HepG2 (cell line): Measurements from ENCODE around the gene TMEM258. TPM values are rescaled to one million over a fixed set of nuclear protein-coding genes. Genes with fewer than 3 reads are reported as not detected.

ENCODE experiments used
- ATAC-seq: fragments of 200-7000 bp; cut with Tn5 transposase; 3 replicates; pipeline ENCODE4 v1.9.1; 2020; ENCODE audit warnings: mild to moderate bottlenecking, moderate library complexity
- BruUV-seq: library from RNA; stranded (reverse); fragments of 400-500 nt; replicated peaks from 2 replicates; lab custom pipeline; 2021; lab: Mats Ljungman, UMichigan
- CTCF ChIA-PET: fragments of 300-600 bp; formaldehyde crosslinking; extraction: SDS; loops from one replicate; lab custom pipeline; 2021; ENCODE audit warnings: low total read pairs, inconsistent platforms, low intra/inter-chr PET ratio; lab: Yijun Ruan, JAX
- POLR2A ChIA-PET: fragments of 350-600 bp; sonication (Branson Sonifier 250); formaldehyde crosslinking; loops from one replicate; lab custom pipeline; 2020; ENCODE audit warnings: antibody characterized with exemption, inconsistent platforms; lab: Yijun Ruan, JAX
- DNase-seq: peaks from one replicate; pipeline ENCODE4 v3.0.0-alpha.2; 2015; ENCODE audit warnings: low spot score
- FAIRE-seq: peaks from 3 replicates; lab custom pipeline; 2011; peaks lifted over from hg19 to GRCh38; lab: Jason Lieb, UNC
- H2AFZ ChIP-seq: one replicate; pipeline ENCODE4 v1.6.1; 2011; ENCODE audit warnings: low read length, inconsistent platforms
- H3K27ac ChIP-seq: fragments of 300-600 bp; 3 replicates; pipeline ENCODE4 v1.8.0; 2011; ENCODE audit warnings: mixed run types, mild to moderate bottlenecking, mixed read lengths, low read length, inconsistent platforms; ENCODE audit not compliant: insufficient read depth; ENCODE audit errors: extremely low read length
- H3K27me3 ChIP-seq, 2 experiments: fragments of 200-600 bp in 1 of 2; 2 replicates in 1 of 2; 3 replicates in 1 of 2; pipeline versions ENCODE4 v1.6.0 to v1.8.0; 2011; ENCODE audit warnings: low read length in 2 of 2, mild to moderate bottlenecking in 2 of 2, moderate library complexity in 2 of 2, inconsistent platforms in 1 of 2; ENCODE audit not compliant: insufficient read depth in 2 of 2, control insufficient read depth in 1 of 2
- H3K36me3 ChIP-seq, 2 experiments: fragments of 200-600 bp in 1 of 2; replicated peaks in 1 of 2; 2 replicates in 1 of 2; 3 replicates in 1 of 2; pipeline versions ENCODE4 v1.5.1 to v1.8.0; 2011; ENCODE audit warnings: low read length in 2 of 2, inconsistent platforms in 1 of 2; ENCODE audit not compliant: insufficient read depth in 2 of 2, control insufficient read depth in 1 of 2
- H3K4me1 ChIP-seq: 2 replicates; pipeline ENCODE4 v1.5.1; 2012; ENCODE audit warnings: low read length, inconsistent platforms; ENCODE audit not compliant: insufficient read depth
- H3K4me2 ChIP-seq: 2 replicates; pipeline ENCODE4 v1.6.0; 2011; ENCODE audit warnings: low read depth, low read length, inconsistent platforms
- H3K4me3 ChIP-seq, 3 experiments: fragments of 200-600 bp in 1 of 3; sonication (generic), shearing (Covaris generic) in 1 of 3; replicated peaks in 1 of 3; 2 replicates each; pipeline ENCODE4 v1.5.1; 2011 to 2016; ENCODE audit warnings: low read length in 3 of 3, inconsistent platforms in 2 of 3, low read depth in 2 of 3, mild to moderate bottlenecking in 2 of 3, control low read depth in 1 of 3, mixed read lengths in 1 of 3; ENCODE audit not compliant: insufficient read depth in 1 of 3
- H3K79me2 ChIP-seq: one replicate; pipeline ENCODE4 v1.6.1; 2011; ENCODE audit warnings: low read length, inconsistent platforms; ENCODE audit not compliant: insufficient read depth
- H3K9ac ChIP-seq: 2 replicates; pipeline ENCODE4 v1.6.0; 2011; ENCODE audit warnings: mild to moderate bottlenecking, low read depth, low read length, inconsistent platforms; ENCODE audit not compliant: insufficient read depth
- H3K9me3 ChIP-seq: 2 replicates; pipeline ENCODE4 v1.5.1; 2012; ENCODE audit warnings: mild to moderate bottlenecking, low read length
- H4K20me1 ChIP-seq: 2 replicates; pipeline ENCODE4 v1.6.0; 2011; ENCODE audit warnings: inconsistent platforms, mild to moderate bottlenecking, low read length, moderate library complexity; ENCODE audit not compliant: insufficient read depth
- EZH2 ChIP-seq: conservative IDR thresholded peaks from 2 replicates; pipeline ENCODE4 v1.6.1; 2012; ENCODE audit warnings: mild to moderate bottlenecking, low read depth, low read length, moderate library complexity
- FOXO4 ChIP-seq: sonication (generic); formaldehyde crosslinking; conservative IDR thresholded peaks from 2 replicates; pipeline ENCODE4 v1.8.1; 2023; ENCODE audit warnings: missing genetic modification reagents
- HMG20A ChIP-seq: IDR thresholded peaks from 2 replicates; pipeline ENCODE4 v1.6.1; 2016; ENCODE audit warnings: borderline replicate concordance
- HNRNPL ChIP-seq: fragments of 200-400 bp; formaldehyde crosslinking; IDR thresholded peaks from 2 replicates; pipeline ENCODE4 v1.6.1; 2017; ENCODE audit warnings: mild to moderate bottlenecking, low read depth, low read length
- JUND ChIP-seq: sonication (generic); formaldehyde crosslinking; IDR thresholded peaks from 2 replicates; pipeline ENCODE4 v1.8.0; 2022; ENCODE audit warnings: mild to moderate bottlenecking, missing genetic modification reagents
- KLF11 ChIP-seq: IDR thresholded peaks from 2 replicates; pipeline ENCODE4 v1.6.1; 2016; ENCODE audit warnings: missing compliant biosample characterization
- PHF21A ChIP-seq: sonication (generic); formaldehyde crosslinking; IDR thresholded peaks from 2 replicates; pipeline ENCODE4 v1.5.0; 2020; ENCODE audit warnings: mild to moderate bottlenecking, missing genetic modification reagents
- PRPF4 ChIP-seq: fragments of 200-400 bp; formaldehyde crosslinking; IDR thresholded peaks from 2 replicates; pipeline ENCODE4 v1.6.1; 2016; ENCODE audit warnings: low read length, low read depth; ENCODE audit not compliant: poor library complexity, severe bottlenecking
- SYNCRIP ChIP-seq: fragments of 200-400 bp; formaldehyde crosslinking; IDR thresholded peaks from 2 replicates; pipeline ENCODE4 v1.6.1; 2018; ENCODE audit warnings: mild to moderate bottlenecking, low read depth, low read length; ENCODE audit not compliant: insufficient read depth
- TBX3 ChIP-seq: fragments of 450-650 bp; IDR thresholded peaks from 2 replicates; pipeline ENCODE4 v1.6.1; 2017; ENCODE audit warnings: antibody characterized with exemption, mild to moderate bottlenecking, inconsistent platforms, borderline replicate concordance
- TCF7 ChIP-seq: sonication (generic); IDR thresholded peaks from 2 replicates; pipeline ENCODE4 v1.6.1; 2016; ENCODE audit warnings: antibody characterized with exemption, low read depth
- TEAD3 ChIP-seq: optimal IDR thresholded peaks from 2 replicates; pipeline ENCODE3; 2016; ENCODE audit warnings: borderline replicate concordance
- YY1 ChIP-seq: IDR thresholded peaks from 2 replicates; pipeline ENCODE4 v1.6.1; 2011; ENCODE audit warnings: low read length, low read depth, moderate library complexity, mild to moderate bottlenecking; ENCODE audit not compliant: insufficient read depth, insufficient replicate concordance
- ZNF10 ChIP-seq: sonication (generic); formaldehyde crosslinking; IDR thresholded peaks from 2 replicates; pipeline ENCODE4 v1.4.0; 2020; ENCODE audit warnings: mild to moderate bottlenecking, low read depth, missing genetic modification reagents, borderline replicate concordance
- ZNF549 ChIP-seq: sonication (generic); formaldehyde crosslinking; IDR thresholded peaks from 2 replicates; pipeline ENCODE4 v1.5.0; 2020; ENCODE audit warnings: missing genetic modification reagents
- ZNF674 ChIP-seq: sonication (generic); formaldehyde crosslinking; IDR thresholded peaks from 2 replicates; pipeline ENCODE4 v1.5.0; 2020; ENCODE audit warnings: low read depth, mild to moderate bottlenecking, missing genetic modification reagents
- ZNF710 ChIP-seq: sonication (generic); formaldehyde crosslinking; IDR thresholded peaks from 2 replicates; pipeline ENCODE4 v1.5.0; 2020; ENCODE audit warnings: mild to moderate bottlenecking, missing genetic modification reagents, borderline replicate concordance
- WGBS: methylation state at CpG from one replicate; pipeline ENCODE4 v1.1.6; 2017; ENCODE audit warnings: low lambda C conversion rate; 5-methylcytosine and 5-hydroxymethylcytosine counted together
- in situ Hi-C: cut with HindIII; loops from 2 replicates; pipeline ENCODE4 v1.10.0; 2017; ENCODE audit warnings: low pct_unique_long_range_greater_than_20kb; ENCODE audit not compliant: extremely low pct_ligation_motif_present
- intact Hi-C: fragments of 100-400 bp; cut with micrococcal nuclease; formaldehyde crosslinking; loops from one replicate; pipeline ENCODE4 v1.10.0; 2022; ENCODE audit not compliant: unreplicated experiment
- polyA plus RNA-seq, 8 experiments: library from polyadenylated mRNA; depleted of rRNA in 3 of 8; stranded (reverse) in 7 of 8; unstranded in 1 of 8; fragments of >200 nt; fragmentation: Illumina TruSeq in 4 of 8; extraction: Trizol in 4 of 8; gene quantifications; 2 replicates each; pipeline versions ENCODE4 v1.2.1 to v1.2.3, GENCODE V29; 2011 to 2016; ENCODE audit warnings: low read depth in 4 of 8, missing spikeins in 1 of 8, mixed read lengths in 1 of 8; ENCODE audit not compliant: insufficient read depth in 1 of 8
- total RNA-seq, 5 experiments: library from RNA; depleted of rRNA; stranded (reverse); fragments of >200 nt; fragmentation: Illumina TruSeq; extraction: Trizol; gene quantifications; 2 replicates each; pipeline ENCODE4 v1.2.3, GENCODE V29; 2016; ENCODE audit warnings: low read depth in 1 of 5
- TF ChIP-seq, protein P1 (sequence below): sonication (generic); formaldehyde crosslinking; IDR thresholded peaks from 2 replicates; pipeline ENCODE4 v1.4.0; 2020; ENCODE audit warnings: missing genetic modification reagents
- TF ChIP-seq, protein P2 (sequence below): sonication (generic); formaldehyde crosslinking; IDR thresholded peaks from 2 replicates; pipeline ENCODE4 v1.5.0; 2020; ENCODE audit warnings: missing genetic modification reagents

The TMEM258 gene
- total and polyA plus RNA-seq, 2 of the 13 experiments (the other 11 are each of a cell fraction or from before 2014, with no cell fraction given): 175 to 424 TPM

DNA sequence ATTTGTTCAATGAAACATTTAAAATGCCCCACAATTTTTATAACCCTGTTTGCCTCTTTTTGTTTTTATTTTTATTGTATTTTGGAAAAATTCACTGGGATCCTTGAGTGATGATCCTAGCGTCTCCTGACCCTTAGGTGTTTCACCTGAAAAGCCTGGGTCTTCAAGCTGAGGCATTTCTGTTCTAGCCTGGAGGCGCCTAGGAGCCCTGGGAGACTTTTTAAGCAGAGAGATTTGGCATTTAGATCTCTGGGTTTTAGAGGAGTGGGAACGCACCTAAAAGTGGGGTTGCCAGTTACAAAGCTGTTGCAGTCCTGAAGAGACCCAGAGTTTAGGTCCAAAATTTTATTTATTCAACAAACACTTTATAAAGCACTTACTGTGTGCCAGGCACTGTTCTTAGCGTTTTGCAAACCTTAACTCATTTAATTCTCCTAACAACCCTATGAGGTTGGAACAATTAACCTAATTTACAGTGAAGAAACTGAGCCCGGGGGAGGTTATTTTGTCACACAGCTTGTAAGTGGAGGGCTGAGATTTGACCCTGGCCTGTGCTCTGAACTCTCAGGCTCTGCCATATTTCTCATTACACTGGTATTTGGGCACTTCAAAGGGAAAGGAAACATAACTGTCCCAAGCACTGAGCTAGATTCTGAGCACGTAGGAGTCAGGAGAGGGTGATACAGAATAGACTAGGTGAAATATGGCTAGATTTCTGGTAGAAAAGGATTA, 25.2 kb upstream of the TMEM258 start:
- H2AFZ ChIP-seq: peak overlapping the region; percentile 60
- H4K20me1 ChIP-seq: no peaks in the 10 kb centered on the region
- peak; percentile 43 for DNase-seq
- 14% methylated on average over 6 of the region's 6 CpGs for WGBS
- peaks cover 25% of the 10 kb centered on the region for H3K79me2 ChIP-seq
- peak overlapping the region; percentile 59 to 94 (median 60) for H3K4me3 ChIP-seq
- in situ Hi-C loops (no loop called here), intact Hi-C loops (no loop called here)
- POLR2A ChIA-PET: interaction anchor here (0.8 to 5.8 kb wide), 8 partner anchors 11 to 155 kb away, joined by 3 to 50 read pairs (median 10); partner anchors contain the start of genes FADS2, FEN1, FTH1 and TMEM258
- H3K9ac ChIP-seq: peak overlapping the region; percentile 77
- H3K4me1 ChIP-seq: peaks cover 52% of the 10 kb centered on the region
- ATAC-seq: no peak
- no peak for FAIRE-seq
- peaks cover 1 to 10% of the 10 kb centered on the region in 2 experiments for H3K36me3 ChIP-seq
- peak overlapping the region; percentile 95 for H3K4me2 ChIP-seq
- H3K27ac ChIP-seq: peak overlapping the region; percentile 99
- BruUV-seq: TSS peak; percentile 58
- no peaks in the 10 kb centered on the region; a peak in 1 of 5 replicates for H3K27me3 ChIP-seq
- H3K9me3 ChIP-seq: no peaks in the 10 kb centered on the region
- CTCF ChIA-PET: interaction anchor here (1.0 to 1.3 kb wide), 2 partner anchors 11 to 21 kb away, joined by 3 to 6 read pairs; no protein-coding TSS in a partner anchor
- TF ChIP-seq PRPF4: no peak
- no peak for TF ChIP-seq HNRNPL
- TF ChIP-seq, protein P1, sequence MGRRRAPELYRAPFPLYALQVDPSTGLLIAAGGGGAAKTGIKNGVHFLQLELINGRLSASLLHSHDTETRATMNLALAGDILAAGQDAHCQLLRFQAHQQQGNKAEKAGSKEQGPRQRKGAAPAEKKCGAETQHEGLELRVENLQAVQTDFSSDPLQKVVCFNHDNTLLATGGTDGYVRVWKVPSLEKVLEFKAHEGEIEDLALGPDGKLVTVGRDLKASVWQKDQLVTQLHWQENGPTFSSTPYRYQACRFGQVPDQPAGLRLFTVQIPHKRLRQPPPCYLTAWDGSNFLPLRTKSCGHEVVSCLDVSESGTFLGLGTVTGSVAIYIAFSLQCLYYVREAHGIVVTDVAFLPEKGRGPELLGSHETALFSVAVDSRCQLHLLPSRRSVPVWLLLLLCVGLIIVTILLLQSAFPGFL (CRISPR knock-in tag): no peak
- TF ChIP-seq, protein P2, sequence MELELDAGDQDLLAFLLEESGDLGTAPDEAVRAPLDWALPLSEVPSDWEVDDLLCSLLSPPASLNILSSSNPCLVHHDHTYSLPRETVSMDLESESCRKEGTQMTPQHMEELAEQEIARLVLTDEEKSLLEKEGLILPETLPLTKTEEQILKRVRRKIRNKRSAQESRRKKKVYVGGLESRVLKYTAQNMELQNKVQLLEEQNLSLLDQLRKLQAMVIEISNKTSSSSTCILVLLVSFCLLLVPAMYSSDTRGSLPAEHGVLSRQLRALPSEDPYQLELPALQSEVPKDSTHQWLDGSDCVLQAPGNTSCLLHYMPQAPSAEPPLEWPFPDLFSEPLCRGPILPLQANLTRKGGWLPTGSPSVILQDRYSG (CRISPR knock-in tag): no peak
- TF ChIP-seq KLF11 (CRISPR knock-in tag): no peak
- no peak for TF ChIP-seq SYNCRIP
- no peak for TF ChIP-seq ZNF549 (CRISPR knock-in tag)
- TF ChIP-seq PHF21A: peak; percentile 53; the same call in 1 of the 2 replicates
- no peak for TF ChIP-seq TBX3
- TF ChIP-seq ZNF10 (CRISPR knock-in tag): no peak
- 0 out of 2 replicates have a peak, but pooled peaks have one; percentile 35 for TF ChIP-seq TCF7
- no peak for TF ChIP-seq FOXO4 (CRISPR knock-in tag)
- TF ChIP-seq ZNF674: no peak
- 0 out of 2 replicates have a peak, but pooled peaks have one; percentile 10 for TF ChIP-seq HMG20A (CRISPR knock-in tag)
- no peak for TF ChIP-seq EZH2
- no peak for TF ChIP-seq YY1
- no peak for TF ChIP-seq ZNF710 (CRISPR knock-in tag)
- no peak for TF ChIP-seq JUND
- peak; percentile 35 for TF ChIP-seq TEAD3 (CRISPR knock-in tag)
